ENCODE results near the gene GPER1.

- TF ChIP-seq POLR2A (IDR thresholded peaks at IDR 0.05), result no peak
- TF ChIP-seq CTCF (IDR thresholded peaks at IDR 0.05), result no peak
These were observed 19.3 kb upstream of the GPER1 start for GRCh38 chr7:1068619-1069018.

Data from adrenal gland (tissue), 5 donors.